Measurements from ENCODE around the gene EMC8. TPM values are rescaled to one million over a fixed set of nuclear protein-coding genes. Genes with fewer than 3 reads are reported as not detected.
A peak's percentile ranks its signal among the peaks of the same experiment; 100 is the strongest.

EMC8 gene
- total RNA-seq, 1 donor from 2014 or later = 35.5 TPM

GRCh38 chr16:85774136-85774535 lies 25.2 kb downstream of the EMC8 start:
- Mint-ChIP-seq H3K9me3 (ENCODE audit: unreplicated experiment) (no peaks in the 10 kb centered on the region), H3K36me3 (ENCODE audit: unreplicated experiment) (peaks cover 13% of the 10 kb centered on the region), H3K27me3 (ENCODE audit: unreplicated experiment) (no peaks in the 10 kb centered on the region), H3K27ac (ENCODE audit: unreplicated experiment) (no peak overlapping the region), H3K4me1 (ENCODE audit: unreplicated experiment) (peaks cover 2% of the 10 kb centered on the region), H3K4me3 (ENCODE audit: unreplicated experiment) (no peak overlapping the region)
- TF ChIP-seq CTCF (IDR thresholded peaks at IDR 0.05) = no peak
- DNase-seq (ENCODE audit: extremely low spot score, unreplicated experiment) = no peak

- TF ChIP-seq CTCF (IDR thresholded peaks at IDR 0.05) = no peak
- H3K36me3 Mint-ChIP-seq (ENCODE audit: unreplicated experiment) = peaks cover 3% of the 10 kb centered on the region
- no peaks in the 10 kb centered on the region for H3K9me3 Mint-ChIP-seq (ENCODE audit: unreplicated experiment)
- no peaks in the 10 kb centered on the region for H3K27me3 Mint-ChIP-seq (ENCODE audit: unreplicated experiment)
- peaks cover 3% of the 10 kb centered on the region for H3K4me1 Mint-ChIP-seq (ENCODE audit: unreplicated experiment)
- no peak overlapping the region for H3K27ac Mint-ChIP-seq (ENCODE audit: unreplicated experiment)
- no peak overlapping the region for H3K4me3 Mint-ChIP-seq (ENCODE audit: unreplicated experiment)
- DNase-seq (ENCODE audit: extremely low spot score, unreplicated experiment) = no peak
These were observed 26.3 kb downstream of the EMC8 start for GRCh38 chr16:85773044-85773443.

- TF ChIP-seq CTCF (IDR thresholded peaks at IDR 0.05) = no peak
- Mint-ChIP-seq H3K36me3 (ENCODE audit: unreplicated experiment) (no peaks in the 10 kb centered on the region), H3K27me3 (ENCODE audit: unreplicated experiment) (no peaks in the 10 kb centered on the region), H3K27ac (ENCODE audit: unreplicated experiment) (no peak overlapping the region), H3K4me3 (ENCODE audit: unreplicated experiment) (no peak overlapping the region), H3K4me1 (ENCODE audit: unreplicated experiment) (peaks cover 12% of the 10 kb centered on the region), H3K9me3 (ENCODE audit: unreplicated experiment) (no peaks in the 10 kb centered on the region)
- DNase-seq (ENCODE audit: extremely low spot score, unreplicated experiment) = no peak
These were observed 28.6 kb downstream of the EMC8 start for GRCh38 chr16:85770741-85771140.

GRCh38 chr16:85768199-85768598 lies 31.1 kb downstream of the EMC8 start:
- Mint-ChIP-seq H3K4me3 (ENCODE audit: unreplicated experiment) (no peak overlapping the region), H3K4me1 (ENCODE audit: unreplicated experiment) (peaks cover 12% of the 10 kb centered on the region), H3K36me3 (ENCODE audit: unreplicated experiment) (peaks cover 2% of the 10 kb centered on the region), H3K9me3 (ENCODE audit: unreplicated experiment) (no peaks in the 10 kb centered on the region), H3K27me3 (ENCODE audit: unreplicated experiment) (peaks cover 2% of the 10 kb centered on the region), H3K27ac (ENCODE audit: unreplicated experiment) (peak overlapping the region; percentile 94)
- no peak for TF ChIP-seq CTCF (IDR thresholded peaks at IDR 0.05)
- no peak for DNase-seq (ENCODE audit: extremely low spot score, unreplicated experiment)

- TF ChIP-seq CTCF (IDR thresholded peaks at IDR 0.05) = no peak
These were observed 31.8 kb downstream of the EMC8 start for GRCh38 chr16:85767531-85767930.

More at GRCh38 chr16:85767531-85767930, 31.8 kb downstream of the EMC8 start:
- peaks cover 2% of the 10 kb centered on the region for H3K36me3 Mint-ChIP-seq (ENCODE audit: unreplicated experiment)
- H3K9me3 Mint-ChIP-seq (ENCODE audit: unreplicated experiment) = no peaks in the 10 kb centered on the region
- H3K27ac Mint-ChIP-seq (ENCODE audit: unreplicated experiment) = peak overlapping the region; percentile 94
- peaks cover 2% of the 10 kb centered on the region for H3K27me3 Mint-ChIP-seq (ENCODE audit: unreplicated experiment)
- H3K4me1 Mint-ChIP-seq (ENCODE audit: unreplicated experiment) = peaks cover 12% of the 10 kb centered on the region
- DNase-seq (ENCODE audit: extremely low spot score, unreplicated experiment) = no peak
- H3K4me3 Mint-ChIP-seq (ENCODE audit: unreplicated experiment) = no peak overlapping the region

All from osteocyte (in vitro differentiated cells).